Right renal pelvis (tissue), 4 donors: ENCODE results near the gene CNPY2. TPM values are rescaled to one million over a fixed set of nuclear protein-coding genes. Genes with fewer than 3 reads are reported as not detected.
"Not testable (repeated sequence)": the region's sequence is repeated elsewhere in the genome, so short reads cannot be mapped to it uniquely, and the experiment has no call there.

Experiments
- DNase-seq, 4 donors: peaks; one replicate each; pipeline ENCODE4 v3.0.0-alpha.2; 2013; ENCODE audit warnings: low read depth in 4 of 4, low spot score in 3 of 4, missing footprints in 1 of 4
- polyA plus RNA-seq, 4 donors: library from polyadenylated mRNA; unstranded; fragments of 120-200 nt; gene quantifications; one replicate each; pipeline ENCODE4 v1.2.1, GENCODE V29; 2013; ENCODE audit not compliant: insufficient read length in 4 of 4

The CNPY2 gene
- polyA plus RNA-seq, 4 donors: 145 to 167 (median 153) TPM

DNA sequence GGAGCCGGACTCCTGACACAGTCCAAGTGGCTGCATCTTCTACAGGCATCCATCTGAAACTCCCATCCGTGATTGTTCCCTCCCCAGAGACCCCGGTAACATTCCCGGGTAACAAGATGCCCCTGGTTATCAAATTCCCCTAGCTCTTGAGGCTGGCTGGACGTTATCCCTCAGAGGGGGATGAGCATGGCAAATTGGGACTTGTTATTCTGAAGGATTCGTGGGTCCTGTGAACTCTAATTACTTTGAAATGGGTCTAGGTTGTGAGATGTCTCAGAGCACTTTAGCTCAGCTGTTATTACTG is 18.7 kb upstream of the CNPY2 start:
- no peak for DNase-seq

DNA sequence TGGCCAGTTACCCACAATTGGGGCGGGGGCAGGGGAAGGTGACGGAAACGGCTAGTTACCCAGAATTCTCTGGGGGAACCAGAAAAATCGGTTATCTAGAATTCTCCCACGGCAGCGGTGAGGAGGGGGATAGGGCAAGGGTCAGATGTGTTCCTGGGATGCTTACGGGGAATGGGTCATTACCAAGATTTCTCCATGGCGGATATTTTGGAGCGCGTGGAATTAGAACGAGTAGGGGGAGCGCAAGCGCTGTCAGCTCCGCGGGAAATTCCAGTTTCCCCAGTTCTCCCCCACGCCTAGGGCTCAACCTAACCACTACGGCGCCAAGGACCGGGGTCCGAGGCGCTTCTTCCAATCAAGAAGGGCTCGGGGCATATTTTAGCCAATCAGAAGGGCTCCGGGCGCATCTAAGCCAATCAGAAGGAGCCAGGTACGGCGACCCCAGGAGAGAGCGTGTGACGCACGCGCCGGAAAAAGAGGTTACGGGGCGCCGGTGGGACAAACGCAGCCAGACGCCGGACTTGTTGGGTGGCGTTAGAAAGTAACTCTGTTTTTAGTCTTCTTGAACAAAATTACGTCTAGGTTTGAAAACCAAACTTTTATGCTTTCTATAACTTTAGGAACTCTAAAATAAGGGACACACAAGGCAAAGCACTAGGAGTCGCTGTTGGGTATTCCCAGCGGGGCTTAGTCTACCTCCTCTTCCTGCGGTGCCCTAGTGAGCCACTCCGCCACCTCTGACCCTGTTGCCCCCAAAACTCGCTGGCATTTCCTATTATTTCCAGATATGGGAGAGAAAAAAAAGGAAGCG is 18.1 kb upstream of the CNPY2 start, which contains the start of gene PAN2:
Gene PAN2, minus strand, starts transcription at position 322 of the 811 bp plus-strand sequence. CDS start 906 bp downstream, outside the sequence.
- DNase-seq: peak; percentile 89 to 95 (median 94)

- DNase-seq: no peak
Observed at GRCh38 chr12:56333197-56333678, 17.4 kb upstream of the CNPY2 start.

DNA sequence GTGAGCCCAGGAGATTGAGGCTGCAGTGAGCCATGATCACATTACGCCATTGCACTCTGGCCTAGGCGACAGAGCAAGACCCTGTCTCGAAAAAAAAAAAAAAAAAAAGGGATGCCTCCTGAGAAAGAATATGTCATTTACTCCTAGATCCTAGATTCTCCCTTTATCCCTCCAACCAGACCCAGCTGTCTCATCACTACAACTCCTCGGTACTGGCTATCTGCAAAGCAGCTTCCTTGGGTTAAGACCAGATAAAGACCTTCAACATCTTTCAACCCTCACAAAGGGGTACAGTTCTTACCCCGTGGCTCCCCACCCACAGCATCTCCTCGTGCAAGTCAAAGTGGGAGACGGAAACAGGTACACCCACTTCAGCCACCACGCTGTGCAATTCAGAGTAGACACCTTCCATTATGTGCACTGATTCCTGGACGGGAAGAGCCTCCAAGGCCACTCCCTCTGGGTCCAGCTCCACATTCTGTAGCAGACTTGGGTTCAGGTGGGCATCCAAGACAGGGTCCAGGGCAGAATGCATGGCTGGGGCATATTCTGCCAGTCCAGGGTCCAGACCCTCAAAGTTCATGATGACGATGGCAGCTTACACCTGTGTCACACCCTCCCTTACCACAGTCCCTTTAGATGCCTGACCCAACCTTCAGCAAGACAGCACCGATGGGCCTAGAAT is 16.9 kb upstream of the CNPY2 start:
- DNase-seq: no peak

DNA sequence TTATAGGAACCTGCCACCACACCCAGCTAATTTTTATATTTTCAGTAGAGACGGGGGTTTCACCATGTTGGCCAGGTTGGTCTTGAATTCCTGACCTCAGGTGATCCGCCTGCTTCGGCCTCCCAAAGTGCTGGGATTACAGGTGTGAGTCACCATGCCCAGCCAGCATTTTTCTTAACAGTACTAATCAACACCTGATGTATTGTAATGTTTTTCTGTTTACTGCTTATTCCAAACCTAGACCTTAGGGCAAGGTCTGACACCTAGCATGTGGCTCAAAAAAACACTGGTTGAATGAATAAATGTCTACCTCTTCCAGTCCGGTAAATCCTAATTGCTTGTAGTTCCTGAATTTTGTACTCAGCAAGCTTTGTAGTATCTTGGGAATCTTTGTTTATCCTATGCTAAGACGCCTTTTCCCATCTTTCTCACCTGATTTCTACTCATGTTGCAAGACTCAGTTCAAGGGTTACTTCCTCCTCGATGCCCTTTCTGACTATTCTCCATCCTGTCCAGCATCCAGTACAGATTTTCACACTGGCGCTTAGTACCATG is 15.2 kb upstream of the CNPY2 start:
- no peak for DNase-seq

DNA sequence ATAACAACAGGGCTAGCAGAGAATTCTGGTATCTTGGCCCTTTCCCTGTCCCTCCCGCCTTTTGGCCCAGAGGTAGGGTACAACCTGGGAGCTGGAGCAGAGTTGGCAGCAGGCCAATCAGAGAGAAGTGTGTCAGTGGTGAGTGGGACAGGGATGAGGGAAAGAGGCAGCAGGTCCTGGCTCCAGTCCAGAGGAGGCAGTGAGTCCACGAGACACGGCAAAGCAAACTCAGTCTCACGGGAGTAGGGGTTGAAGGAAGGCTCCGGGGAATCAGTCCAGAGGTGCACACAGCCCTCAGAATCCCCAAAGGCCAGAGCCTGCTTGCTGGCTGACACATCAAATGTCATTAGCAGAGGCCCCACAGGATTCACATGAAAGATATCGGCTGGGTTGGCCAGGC is 10.7 kb upstream of the CNPY2 start:
- no peak for DNase-seq

GRCh38 chr12:56326126-56326525 is 10.3 kb upstream of the CNPY2 start:
- no peak for DNase-seq

DNA sequence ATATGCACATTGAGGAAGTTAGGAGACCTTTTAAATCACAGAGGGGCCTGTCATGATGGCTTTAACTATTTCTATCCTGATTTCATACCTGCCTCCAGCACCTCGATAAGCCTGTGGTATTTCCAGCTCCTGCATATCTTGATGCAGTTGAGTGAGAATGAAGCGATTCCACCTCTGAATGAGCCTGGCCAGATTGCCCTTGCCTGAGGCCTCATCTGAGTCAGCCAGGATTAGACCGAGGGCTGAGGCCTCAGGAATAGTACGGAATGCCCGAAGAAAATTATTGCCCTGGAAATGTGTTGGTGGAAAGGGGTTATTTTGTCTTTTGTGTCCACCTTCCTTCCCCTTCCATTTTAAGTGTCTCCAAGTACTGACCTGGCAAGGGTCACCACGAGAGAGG is 8.4 kb upstream of the CNPY2 start:
- no peak for DNase-seq

- DNase-seq: not testable (repeated sequence)
Observed at GRCh38 chr12:56321610-56322009, 5.8 kb upstream of the CNPY2 start.

DNA sequence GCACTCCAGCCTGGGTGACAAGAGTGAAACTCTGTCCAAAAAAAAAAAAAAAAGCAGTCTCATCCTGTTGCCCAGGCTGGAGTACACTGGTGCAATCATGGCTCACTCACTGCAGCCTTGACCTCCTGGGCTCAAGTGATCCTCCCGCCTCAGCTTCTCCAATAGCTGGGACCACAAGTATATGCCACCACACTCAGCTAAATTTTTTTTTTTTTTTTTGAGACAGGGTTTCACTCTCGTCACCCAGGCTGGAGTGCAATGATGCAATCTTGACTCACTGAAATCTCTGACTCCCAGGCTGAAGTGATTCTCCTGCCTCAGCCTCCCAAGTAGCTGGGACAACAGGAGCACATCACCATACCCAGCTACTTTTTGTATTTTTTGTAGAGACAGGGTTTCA is 5.2 kb upstream of the CNPY2 start:
- no peak for DNase-seq

DNA sequence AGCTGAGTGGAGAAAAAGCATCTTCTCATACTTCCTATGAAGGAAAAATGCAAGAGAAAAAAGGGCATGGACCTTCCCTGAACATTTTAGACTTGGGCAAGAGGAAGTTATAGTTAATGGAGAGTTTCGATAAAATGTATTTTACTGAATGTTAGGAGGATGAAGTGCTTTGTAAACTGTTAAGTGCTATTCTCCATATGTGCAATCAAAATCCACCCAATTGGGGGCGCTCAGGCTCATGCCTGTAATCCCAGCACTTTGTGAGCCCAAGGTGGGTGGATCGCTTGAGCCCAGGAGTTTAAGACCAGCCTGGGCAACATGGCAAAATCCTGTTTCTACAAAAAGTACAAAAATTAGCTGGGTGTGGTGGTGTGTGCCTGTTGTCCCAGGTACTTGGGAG is 1.9 kb upstream of the CNPY2 start:
- DNase-seq: no peak

DNA sequence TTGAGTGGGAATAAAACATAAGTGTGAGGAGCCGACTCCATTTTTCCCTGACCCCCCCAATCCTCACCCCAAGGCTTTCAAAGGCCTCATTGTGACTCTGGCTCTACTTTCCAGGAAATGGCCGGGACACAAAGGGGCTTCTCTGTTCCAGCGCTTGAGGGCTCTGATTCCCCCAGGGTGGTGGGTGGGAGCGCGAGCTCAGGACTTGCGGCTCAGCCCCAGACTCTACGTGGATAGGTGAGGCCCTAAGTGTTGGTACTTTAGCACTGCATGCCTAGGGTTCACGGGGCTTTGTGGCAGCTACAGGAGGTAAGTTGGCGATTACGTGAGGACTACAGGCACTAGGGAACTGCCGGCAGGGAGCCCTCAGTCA is 553 bp downstream of the CNPY2 start:
- no peak for DNase-seq

DNA sequence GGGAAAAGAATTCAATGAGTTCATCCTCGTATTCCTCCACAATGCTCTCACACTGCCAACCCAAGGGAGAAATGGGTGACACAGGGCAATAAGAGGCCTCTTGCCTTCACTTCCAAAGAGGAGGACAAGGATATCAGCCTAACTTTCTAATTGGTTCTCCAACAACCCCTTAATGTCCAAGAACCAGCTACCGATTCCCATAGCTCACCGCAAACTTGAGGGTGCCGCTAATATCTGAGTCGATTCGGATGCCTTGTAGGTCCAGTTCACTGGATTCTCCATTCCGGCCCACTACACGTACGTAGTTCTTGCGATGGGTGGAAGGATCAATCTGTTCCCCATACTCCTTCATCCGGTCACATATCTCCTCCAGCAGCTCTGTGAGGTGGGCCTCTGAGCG is 4.8 kb downstream of the CNPY2 start:
- DNase-seq: no peak

DNA sequence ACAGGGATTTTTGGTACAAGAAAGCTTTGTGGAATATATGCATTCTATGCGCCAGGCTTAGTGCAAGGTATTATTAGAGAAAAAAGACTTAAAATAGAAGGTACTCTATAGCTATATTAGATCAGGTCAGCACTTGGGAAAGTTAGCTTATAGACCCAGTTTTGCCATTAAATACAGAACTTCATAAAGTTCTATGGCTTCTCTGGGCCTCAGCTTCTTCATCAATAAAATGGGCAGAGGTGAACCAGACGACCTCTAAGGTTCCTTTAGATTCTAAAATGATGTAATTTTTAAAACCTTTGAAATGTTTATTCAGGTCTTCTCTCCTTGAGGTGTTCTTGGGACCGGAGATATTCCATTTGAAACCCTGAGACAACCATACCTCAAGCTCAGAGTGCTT is 7.1 kb downstream of the CNPY2 start:
- DNase-seq: no peak

GRCh38 chr12:56307221-56307965 is 8.4 kb downstream of the CNPY2 start:
- DNase-seq: no peak

DNA sequence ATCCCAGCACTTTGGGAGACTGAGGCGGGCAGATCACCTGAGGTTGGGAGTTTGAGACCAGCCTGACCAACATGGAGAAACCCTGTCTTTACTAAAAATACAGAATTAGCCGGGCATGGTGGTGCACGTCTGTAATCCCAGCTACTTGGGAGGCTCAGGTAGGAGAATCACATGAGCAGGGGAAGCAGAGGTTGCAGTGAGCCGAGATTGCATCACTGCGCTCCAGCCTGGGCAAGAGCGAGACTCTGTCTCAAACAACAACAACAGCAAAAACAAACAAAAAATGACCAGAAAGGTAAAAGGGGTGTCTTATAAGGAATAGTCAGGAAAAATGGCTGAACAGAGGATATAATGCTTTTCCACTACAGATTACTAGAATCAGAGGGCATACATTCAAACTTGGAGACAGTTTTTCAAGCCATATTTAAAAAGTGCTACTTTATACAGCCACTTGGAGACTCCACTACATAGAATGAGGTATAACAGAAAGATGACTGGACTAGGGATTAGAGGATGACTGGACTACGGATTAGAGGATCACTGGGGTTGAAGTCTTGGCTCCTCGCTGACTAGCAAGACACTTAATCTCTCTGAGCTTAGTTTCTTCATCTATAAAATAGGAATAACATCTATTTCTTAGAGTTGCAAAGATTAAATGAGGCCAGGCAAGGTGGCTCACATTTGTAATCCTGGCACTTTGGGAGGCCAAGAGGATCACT is 10.8 kb downstream of the CNPY2 start:
- no peak for DNase-seq

DNA sequence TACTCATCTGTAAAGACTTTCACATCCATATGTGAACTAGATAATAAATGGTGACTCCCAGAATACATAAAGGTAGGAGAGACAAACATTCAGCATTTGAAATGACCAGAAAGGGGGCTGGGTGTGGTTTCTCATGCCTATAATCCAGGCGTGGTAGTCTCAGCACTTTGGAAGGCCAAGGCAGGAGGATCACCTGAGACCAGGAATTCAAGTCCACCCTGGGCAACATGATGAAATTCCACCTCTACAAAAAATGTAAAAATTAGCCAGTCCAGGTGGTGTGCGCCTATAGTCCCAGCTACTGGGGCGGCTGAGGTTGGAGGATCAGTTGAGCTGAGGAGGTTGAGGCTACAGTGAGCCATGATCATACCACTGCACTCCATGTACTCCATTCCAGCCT is 11.5 kb downstream of the CNPY2 start:
- no peak for DNase-seq

DNA sequence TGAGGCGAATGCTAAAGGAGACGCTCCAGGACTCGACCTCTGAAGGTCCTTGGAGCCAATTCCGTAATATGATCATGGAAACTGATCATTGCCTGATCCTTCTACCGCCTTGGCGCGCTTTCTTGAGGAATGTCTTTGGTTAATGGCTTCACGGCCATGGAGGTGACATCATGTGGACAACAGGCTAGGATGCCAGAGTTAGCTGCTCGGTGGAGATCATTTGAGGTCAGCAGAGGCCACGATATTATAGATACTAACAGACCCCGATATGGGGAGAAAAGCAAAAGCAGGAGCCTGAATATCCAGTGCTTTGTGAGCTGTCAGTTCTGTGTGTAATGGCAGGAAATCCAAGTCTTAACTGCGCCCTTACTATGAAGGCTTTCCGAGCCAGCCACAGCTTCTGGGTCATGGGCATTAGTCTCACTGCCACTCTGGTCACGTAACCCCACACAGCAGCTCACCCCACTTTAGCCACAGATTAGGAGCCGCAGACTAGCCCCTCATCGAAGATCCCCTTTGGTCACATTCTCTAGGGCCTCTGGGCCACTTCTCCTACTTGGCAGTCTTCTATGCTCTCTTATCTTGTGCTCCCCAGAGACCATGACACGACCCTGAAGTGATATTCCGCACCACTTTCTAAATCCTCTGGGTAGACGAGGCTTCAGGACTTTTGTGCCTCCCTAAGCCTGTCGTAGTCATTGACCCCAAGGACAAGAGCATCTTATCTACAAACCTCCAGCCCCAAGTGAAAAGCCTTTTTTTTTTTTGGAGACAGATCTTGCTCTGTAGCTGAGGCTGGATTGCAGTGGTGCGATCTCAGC is 14.9 kb downstream of the CNPY2 start:
- no peak for DNase-seq

DNA sequence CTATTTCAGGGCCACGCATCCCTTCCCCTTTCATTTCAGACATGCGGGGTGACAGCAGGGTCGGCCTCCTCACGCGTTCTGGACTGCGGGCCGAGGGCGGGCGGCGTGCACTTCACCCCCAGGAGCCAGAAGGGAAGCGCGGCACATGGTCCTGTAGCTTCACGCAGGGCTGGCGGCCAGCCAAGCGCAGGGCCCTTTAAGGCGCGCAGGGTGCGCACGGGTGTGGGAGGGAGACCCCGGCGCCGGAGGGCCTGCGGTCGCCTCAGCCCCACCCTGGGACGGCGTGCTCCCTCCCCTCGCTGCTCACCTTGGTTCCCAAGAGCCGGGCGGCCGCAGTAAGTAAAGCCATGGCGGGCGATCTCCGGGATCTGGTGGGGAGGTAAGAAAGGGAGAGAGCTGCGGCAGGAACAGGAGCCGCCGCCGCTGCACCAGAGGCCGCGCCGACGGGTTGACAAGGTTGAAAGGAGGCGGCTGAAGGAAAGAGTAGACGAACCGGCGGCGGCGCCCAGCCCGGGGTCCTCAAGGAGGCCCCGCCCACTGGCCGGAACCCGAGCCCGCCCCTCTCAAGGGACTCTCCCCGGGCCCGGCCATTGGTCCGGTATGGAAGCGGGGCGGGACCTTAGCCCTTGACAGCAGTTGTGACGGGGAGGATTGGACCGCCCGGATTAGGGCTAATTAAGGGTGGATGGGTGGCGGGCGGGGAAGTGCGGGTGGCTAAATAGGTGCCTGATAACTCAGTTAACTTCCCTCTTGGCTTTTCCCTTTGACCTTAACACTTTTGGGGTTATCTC is 15.7 kb downstream of the CNPY2 start, which contains the start of gene CS:
Gene CS, minus strand, starts transcription at position 478 of the 791 bp plus-strand sequence. Its CDS starts 129 bp downstream, at position 349.
- peak; percentile 90 to 97 (median 96) for DNase-seq
